Measurements from ENCODE around the gene KCTD20.
A peak's percentile ranks its signal among the peaks of the same experiment; 100 is the strongest.
"Not testable (repeated sequence)": the region's sequence is repeated elsewhere in the genome, so short reads cannot be mapped to it uniquely, and the experiment has no call there.

Gene KCTD20

DNA sequence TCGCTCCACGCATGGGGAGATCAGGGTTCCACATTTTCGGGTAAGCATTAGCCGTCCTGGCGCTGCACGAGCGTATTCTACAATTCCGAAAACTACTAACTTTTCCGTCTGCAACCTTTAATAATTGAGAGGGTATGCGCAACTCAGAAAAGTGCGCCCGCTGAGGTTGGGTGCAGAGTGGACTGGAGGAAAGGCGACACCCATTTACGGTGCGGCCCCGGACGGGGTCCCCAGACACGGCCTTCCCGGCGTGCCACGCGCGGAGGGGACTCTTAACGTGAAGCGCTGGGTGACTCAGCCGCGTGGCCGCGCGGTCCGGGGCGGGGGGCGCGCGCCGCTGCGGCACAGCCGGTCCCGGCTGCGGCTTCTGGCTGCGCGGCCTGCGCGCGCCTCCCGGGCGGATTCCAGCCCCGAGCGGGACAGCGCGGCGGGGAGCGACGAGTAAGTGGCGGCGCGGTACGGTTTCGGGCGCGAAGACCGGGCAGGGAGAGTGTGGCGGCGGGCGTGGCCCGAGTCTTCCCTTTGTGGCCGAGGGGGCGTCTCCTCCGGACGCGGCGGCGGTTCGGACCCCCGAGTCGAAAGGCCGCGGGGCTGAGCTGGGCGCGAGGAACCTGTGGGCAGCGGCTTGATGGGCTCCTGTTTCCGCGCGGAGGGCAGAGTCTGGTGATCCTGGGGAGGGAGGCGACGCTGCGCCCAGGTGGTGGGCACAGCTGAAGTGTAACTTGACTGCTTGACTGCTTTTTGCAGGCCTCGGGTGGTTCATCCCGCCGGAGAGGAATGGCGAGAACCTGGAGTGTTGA lies at the start of gene KCTD20, which contains the start of gene PXT1:
KCTD20 (plus strand) TSS at position 330 of the 800 bp plus-strand sequence. CDS start 27,098 bp downstream, outside the sequence.
PXT1 (minus strand) TSS at position 184 of the 800 bp plus-strand sequence. CDS start 16,772 bp downstream, outside the sequence.
- DNase-seq = peak; percentile 85

DNA sequence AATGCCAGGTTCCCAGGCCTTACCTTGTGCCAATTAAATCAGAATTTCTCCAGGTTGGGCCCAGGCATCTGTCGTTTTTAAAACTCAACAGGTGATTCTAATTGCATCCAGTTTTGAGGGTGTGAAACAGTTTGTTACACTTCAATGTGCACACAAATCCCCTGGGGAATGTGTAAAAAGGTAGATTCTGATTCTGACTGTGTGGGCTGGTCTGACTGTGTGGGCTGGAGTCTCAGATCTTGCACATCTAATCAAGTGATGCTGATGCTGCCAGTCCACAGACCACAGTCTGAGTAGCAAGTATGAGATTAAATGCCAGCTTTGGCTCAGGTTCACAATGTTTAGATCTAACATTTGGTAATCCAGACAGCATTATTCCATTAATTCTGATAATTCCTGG lies 42.8 kb upstream of the KCTD20 start:
- no peak for DNase-seq

DNA sequence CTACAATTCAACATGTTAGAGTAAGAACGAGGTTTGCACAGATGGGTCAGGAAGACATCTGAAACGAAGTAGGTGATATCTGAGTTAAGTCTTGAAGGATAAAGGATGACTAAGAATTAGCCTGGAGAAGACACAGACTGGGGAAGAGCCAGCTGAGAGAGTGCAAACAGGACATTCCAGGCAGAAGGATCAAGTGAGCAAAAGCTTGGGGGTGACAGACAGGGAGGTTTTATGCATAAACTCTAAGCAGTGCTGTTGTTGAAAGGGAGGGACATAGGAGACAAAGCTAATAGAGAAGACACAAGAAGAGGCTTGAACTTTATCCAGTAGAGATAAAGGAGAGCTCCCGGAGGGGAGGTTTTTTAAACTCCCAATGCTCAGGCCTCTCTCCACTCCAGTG lies 40.3 kb upstream of the KCTD20 start:
- DNase-seq = no peak

DNA sequence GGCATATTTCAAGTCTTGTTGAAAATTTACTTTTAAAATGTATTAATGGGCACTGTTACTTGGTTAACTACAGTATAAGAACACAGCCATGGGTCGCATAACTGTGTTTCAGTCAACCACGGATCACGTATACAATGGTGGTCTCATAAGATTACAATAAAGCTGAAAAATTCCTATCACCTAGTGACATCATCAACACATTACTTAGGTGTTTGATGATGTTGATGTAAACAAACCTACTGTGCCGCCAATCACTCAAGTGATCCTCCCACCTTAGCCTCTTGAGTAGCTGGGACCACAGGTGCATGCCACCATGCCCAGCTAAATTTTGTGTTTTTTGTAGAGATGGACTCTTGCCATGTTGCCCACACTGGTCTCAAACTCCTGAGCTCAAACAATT lies 38.6 kb upstream of the KCTD20 start:
- no peak for DNase-seq

DNA sequence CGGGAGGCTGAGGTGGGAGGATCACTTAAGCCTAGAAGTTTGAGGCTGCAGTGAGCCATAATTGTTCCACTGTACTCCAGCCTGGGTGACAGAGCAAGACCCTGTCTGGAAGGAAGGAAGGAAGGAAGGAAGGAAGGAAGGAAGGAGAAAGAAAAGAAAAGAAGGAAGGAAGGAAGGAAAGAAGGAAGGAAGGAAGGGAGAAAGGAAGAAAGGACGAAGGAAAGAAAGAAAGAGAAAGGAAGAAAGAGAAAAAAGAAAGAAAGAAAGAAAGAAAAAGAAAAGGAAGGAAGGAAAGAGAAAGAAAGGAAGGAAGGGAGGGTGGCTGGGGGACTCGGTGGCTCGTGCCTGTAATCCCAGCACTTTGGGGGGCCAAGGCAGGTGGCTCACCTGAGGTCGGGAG lies 33.1 kb upstream of the KCTD20 start:
- not testable (repeated sequence) for DNase-seq

DNA sequence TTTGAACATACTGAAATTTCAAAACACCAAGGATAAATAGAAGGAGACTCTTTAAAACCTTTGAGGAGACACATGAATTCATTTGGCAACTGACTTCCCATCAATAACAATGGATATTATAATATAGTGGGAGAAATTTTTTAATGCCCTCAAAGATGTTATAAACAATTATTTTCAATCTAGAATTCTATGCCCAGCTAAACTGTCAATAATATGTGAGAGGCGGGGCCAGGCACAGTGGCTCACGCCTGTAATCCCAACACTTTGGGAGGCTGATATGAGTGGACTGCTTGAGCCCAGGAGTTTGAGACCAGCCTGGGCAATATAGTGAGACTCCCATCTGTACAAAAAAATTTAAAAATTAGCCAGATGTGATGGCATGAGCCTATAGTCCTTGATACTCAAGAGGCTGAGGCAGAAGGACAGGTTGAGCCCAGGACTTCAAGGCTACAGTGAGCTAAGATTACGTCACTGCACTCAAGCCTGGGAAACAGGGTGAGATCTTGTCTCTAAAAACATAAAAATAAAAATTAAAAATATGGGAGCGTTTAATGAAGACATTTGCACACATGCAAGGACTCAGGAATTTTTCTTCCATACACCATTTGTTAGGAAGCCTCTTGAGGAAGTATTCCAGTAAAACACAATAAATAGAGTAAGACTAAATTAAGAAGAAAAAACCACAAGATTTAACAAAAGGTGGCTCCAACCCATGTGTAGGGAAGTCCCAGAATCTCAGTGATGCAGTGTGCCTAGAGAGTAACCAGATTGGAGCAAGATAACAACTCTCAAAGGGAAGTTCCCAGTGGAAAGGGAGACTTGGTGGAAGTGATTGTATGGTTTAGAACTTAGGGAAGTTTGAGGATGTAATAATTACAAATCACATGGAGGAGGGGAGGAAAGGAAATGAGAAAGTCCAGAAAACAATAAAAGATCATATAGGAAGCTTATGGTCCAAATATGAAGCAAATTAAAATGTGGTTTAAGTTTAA lies 29.0 kb upstream of the KCTD20 start:
- DNase-seq = no peak

DNA sequence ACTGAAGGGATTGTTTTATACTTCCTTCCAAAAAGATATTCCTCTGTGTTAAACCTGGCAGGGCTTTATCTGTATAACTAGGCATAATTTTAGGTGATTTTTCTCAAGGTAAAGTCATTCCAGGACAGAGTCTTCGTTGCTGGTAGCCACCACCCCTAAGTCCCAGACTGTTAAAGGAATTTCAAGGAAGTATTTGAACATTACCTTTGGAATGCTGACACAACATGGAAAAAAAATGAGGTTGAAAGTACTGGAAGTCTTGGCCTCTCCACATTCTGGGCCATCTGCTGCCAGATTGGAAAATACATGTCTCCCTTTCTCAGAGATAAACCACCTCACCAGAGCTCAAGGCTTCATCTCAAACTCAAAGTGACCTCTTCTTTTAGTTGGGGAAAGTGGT lies 28.3 kb upstream of the KCTD20 start:
- DNase-seq = no peak

DNA sequence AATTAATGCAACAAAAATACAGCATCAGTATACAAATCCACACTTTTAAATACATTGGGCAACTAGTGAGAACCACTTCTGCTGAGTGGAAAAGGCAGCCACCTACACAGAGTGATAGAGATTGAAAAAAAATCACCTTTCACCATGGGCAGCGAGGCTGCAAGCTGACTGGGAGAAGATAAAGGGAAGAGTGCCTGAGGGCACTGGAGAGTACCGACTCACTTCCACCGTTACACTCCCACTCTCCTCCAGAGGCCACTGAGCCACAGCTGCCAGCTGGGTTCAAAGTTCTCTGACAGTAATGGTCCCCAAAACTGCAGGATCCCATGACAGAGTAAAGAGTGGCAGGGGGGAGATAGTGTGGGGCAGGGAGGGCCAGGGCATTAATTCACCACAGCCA lies 24.2 kb upstream of the KCTD20 start:
- no peak for DNase-seq

DNA sequence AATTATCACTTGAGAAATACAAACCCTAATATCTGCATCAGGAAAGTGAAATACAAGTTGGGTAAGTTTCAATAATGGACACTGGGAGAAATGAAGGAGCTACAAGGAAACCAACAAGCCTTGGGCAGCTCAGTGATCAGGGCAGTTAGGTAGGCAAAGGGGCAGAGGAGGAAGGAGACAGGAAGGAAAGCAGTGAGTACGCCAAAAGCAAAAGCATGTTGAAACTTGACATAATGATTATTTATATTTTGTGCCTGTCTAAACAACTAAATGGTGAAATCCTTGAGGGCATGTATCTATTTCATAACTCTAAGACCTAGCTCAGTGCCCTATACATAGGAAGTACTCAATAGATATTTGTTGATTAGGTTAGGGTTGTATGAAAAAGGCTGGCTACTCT lies 23.5 kb upstream of the KCTD20 start:
- DNase-seq = no peak

DNA sequence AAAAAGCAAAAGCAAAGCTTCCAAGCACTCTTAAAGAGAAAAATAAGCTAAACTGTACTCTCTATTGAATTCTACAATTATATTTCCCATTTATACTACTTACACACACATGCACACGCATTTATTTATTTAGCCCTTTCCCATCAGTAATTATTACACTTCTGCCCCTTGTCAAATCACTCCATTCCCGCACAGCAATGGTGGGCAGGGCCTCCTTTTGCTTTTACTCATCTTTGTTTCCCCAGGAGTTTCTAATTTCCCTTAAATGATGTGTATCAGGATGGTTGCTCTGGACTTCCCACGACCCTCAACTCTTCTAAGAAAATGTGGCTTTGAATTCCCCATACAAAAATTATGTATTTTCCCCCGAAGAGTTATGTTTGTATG lies 20.1 kb upstream of the KCTD20 start:
- DNase-seq = no peak

DNA sequence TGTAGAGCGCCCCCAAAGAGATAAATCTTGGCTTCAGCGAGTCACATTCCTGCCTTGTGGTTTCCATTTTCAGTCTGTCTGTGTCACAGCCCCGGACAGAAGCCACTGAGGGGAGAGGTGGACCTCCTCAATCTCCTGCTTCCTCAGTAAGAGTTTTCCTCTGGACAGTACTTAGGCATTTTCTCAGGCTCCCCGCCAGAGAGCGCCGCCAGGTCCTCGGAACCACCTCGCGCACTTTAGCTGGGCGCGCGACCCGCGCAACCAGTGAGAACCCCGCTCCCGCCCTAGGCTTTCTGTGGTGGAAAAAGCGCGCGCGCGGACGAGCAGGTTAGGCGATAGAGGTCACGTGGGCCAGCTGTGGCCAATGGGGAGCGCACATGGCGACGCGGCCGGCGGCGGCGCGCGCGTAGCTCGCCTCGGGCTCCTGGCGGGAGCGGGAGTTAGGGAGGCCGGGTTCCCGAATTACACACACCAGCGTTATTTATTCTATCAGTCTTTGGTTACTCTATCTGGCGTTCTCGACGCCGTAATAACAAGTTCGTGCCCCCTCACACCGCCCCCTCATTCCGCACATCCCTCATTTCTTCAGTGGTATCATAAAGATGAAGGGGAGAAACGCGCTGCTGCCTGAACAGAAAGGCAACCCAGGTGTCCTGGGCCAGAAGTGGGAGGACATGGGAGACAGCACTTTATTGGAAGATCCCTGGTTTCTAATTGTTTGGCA lies 19.5 kb upstream of the KCTD20 start:
- DNase-seq = peak; percentile 97

DNA sequence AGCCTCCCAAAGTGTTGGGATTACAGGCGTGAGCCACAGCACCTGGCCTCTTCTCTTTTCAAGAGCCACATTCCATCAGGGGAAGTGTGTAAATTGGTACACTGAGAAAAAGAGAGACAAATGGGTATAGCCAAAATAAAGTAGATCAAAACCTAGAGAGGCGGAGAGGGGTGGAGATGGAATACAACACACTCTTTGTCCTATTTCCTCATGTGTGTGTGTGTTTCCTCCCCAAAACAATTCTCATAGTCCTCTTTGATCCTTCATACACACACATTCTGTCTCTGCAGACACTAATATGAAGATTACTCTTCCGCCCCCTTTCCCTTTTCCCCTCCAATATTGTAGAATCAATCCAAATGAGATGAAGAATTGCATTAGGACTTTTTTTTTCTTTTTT lies 16.2 kb upstream of the KCTD20 start:
- DNase-seq = no peak

DNA sequence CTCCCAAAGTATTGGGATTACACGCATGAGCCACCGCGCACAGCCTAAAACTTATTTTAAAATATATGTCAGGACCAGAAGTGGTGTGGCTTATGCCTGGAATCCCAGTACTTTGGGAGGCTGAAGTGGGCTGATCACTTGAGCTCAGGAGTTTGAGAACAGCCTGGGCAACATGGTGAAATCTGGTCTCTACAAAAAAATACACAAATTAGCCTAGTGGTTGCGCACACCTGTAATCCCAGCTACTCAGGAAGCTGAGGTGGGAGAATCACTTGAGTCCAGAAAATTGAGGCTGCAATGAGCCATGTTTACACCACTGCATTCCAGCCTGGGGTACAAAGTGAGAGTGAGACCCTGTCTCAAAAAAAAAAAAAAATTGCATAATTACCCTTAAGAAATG lies 13.9 kb upstream of the KCTD20 start:
- DNase-seq = no peak

DNA sequence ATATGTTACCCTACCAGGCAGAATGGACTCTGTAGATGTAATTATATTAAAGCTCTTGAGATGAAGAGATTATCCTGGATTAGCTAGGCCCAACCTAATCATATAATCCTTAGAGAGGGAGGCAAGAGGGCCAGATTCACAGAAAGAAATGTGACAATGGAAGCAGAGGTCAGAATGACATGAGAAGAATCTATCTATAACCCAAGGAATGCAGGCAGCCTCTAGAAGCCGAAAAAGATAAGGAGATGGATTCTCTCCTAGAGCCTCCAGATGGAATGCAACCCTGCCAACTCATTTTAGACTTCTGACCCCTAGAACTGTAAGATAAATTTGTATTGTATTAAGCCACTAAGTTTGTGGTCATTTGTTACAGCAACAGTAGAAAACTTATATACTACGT lies 12.4 kb upstream of the KCTD20 start:
- DNase-seq = no peak

DNA sequence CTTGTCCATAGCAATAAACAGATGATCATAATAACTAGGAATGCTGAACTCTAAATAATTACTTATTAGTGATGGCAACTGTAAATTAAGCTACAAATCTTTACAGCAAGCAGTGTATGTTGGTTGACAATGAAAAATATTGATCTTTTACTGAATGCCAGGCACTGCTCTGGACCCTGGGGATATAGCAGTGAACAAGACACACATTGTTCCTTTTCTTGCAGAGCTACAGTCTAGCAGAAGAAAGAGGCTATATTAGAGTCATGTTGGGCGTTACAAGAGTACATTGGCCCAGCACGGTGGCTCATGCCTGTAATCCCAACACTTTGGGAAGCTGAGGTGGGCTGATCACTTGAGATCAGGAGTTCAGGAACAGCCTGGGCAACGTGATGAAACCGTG lies 11.6 kb upstream of the KCTD20 start:
- no peak for DNase-seq

DNA sequence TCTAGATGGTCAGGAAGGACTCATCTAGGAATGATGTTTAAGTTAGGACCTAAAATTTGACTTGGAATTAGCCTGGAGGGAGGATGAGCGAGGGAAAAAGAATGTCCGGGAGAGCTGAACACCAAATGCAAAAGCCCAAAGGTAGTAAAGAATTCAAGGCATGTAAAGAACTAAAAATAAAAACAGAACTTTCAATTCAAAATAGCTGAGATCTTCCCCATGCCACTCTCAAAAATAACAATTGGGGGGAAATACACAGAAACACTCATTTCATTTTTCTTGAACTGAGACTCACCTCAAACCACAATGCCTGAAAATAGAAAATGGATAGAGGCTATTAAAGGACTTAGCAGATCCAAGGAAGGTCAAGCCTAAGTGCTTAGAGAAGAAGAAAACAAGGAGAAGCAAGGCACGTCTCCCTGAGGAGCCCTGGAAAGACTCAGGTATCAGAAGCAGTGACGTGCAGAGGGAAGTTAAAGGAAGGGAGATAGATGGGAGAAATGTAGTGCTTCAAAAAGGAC lies 10.6 kb upstream of the KCTD20 start:
- DNase-seq = no peak

DNA sequence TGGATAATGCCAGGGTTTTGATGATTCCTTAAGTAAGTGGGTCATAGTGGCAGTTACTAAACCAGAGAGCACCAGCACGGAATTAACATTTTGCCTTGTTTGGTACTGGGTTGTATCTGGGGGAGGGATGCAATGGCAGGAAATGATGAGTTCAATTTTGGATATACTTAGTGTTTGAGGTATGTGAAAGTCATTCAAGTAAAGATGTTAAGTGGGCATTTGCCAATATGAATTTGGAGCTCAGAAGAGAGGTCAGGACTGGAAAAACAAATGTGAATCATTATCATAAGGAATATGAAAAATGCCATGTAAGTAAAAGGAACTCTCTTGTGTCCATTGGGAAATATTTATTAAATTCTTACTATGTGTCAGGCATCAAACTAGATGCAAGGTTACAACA lies 6.3 kb upstream of the KCTD20 start:
- DNase-seq = no peak

DNA sequence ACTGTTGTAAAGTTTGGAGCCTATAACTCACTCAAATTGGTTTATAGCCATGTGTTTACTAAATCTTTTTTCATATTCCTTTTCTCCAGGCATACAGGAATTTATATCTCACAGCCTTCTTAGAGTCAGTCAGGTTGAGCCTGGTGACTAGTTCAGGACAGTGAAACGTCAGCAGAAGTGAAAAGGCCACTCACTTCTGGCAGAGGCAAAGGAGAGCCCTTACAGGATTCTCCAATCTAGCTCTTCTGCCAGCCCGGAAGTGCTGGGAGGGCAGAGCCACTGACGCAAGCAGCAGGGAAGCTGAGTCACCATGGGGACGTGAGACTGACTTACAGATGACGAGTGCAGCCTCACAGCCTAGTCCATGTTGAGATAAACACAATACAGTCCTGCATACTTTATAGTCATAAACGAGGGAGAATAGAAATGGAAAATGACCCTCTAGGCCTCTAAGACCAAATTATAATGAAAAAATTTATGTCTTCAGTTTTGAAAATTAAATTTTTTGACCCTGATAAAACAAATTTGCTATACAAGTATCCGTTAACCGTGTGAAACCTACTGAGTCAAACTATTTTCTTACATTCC lies 1.4 kb upstream of the KCTD20 start:
- DNase-seq = peak; percentile 86

DNA sequence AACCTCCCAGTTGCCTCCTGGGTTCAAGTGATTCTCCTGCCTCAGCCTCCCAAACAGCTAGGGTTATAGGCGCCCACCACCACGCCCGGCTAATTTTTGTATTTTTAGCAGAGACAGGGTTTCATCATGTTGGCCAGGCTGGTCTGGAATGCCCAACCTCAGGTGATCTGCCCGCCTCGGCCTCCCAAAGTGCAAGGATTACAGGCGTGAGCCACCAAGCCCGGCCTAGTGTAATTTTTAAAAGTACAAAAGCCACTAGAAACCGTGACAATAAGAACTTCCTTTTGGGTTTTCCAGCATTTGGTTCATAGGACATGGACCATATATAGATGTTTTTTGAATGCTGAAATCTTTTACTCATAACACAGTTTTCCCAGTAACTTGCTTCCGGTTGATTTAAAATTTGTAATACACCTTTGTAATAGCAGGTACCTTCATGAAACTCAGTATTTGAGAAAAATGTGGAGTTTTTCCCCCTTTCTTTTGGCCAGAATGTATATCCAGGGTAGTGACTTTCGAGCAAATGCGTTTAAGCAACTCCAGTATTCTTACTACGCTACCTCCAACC lies 613 bp upstream of the KCTD20 start:
- DNase-seq = no peak

DNA sequence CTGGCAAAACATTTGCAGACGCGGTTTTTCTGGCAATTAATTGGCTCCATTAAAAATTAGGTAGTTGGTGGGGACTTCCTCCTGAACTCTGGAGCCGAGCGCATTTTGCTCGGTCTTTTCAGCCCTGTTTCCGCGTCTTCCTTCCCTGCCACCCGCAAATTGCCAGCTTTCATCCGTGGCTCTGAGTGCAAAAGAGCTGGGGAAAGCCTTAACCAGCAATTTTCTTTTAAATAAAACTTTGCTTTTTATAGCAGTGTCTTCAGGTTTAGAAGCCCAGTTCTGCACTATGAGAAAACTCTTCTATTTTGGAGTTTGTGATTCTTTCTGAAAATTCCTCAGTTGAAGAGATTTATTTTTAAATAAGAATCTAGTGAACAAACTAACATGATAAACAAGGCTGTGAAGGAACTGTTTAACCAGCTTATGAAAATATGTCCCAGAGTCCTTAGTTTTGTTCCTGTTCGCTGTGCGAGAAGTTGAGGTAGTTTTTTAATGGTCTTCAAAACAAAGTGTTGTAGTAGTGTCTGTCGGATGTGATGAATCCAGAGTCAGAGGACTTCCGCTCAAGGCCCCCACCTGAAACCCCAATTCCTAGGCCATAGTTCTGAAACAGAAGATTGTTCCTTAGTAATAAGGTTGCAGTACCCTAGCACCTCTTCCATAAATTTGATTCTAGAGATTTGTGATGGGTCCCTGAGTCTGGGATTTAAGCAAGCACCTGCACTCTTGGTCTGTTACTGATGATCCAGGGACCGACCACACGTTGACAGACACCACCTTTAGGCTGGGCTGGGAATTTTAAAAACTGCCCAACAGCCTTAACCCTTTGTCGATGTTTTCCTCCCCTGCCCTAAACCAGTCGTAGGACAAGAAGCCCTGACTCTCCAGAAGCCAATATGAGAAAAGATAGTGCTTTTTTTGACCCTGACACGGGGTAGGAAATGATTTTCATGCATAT lies 950 bp downstream of the KCTD20 start:
- no peak for DNase-seq

DNA sequence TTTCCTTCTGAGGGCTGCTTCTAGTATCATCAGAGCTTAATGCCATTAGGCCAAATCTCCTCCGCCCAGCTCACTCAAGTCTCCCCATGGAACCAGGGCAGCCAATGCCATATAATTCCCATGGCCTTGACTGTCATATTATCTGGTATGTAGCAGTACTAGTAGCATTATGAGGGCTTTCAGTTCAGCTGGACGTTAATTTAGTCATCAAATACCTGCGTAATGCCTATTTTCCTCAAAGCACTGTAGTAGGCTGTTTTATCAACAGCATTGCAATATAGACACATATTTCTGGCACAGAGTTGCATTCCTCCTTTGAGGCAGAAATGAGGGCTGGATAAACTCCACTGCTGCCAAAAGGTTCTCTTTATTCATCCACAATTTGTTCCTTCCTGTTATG lies 1.7 kb downstream of the KCTD20 start:
- DNase-seq = no peak
